PC-3 (cell line): Measurements from ENCODE around the gene GNRHR. TPM values are rescaled to one million over a fixed set of nuclear protein-coding genes. Genes with fewer than 3 reads are reported as not detected.

Experiments used
- ATAC-seq: fragments of 200-7000 bp; cut with Tn5 transposase; 2 replicates; pipeline ENCODE4 v1.9.1; 2020; ENCODE audit warnings: mild to moderate bottlenecking, moderate library complexity
- BruUV-seq: library from RNA; stranded (reverse); fragments of 400-500 nt; replicated peaks from 2 replicates; lab custom pipeline; 2021; lab: Mats Ljungman, UMichigan
- CTCF ChIA-PET: fragments of 300-600 bp; sonication (Branson Sonifier 250); formaldehyde crosslinking; loops from one replicate; lab custom pipeline; 2022; ENCODE audit warnings: antibody characterized with exemption; lab: Charles Lee
- POLR2A ChIA-PET: fragments of 300-600 bp; sonication (Branson Sonifier 250); formaldehyde crosslinking; loops from one replicate; lab custom pipeline; 2022; ENCODE audit warnings: antibody characterized with exemption; ENCODE audit not compliant: unreplicated experiment; lab: Charles Lee
- DNase-seq: peaks from one replicate; pipeline ENCODE4 v3.0.0-alpha.2; 2015
- H2AFZ ChIP-seq: fragments of 300-600 bp; sonication (generic); 2 replicates; pipeline ENCODE4 v1.6.0; 2016; ENCODE audit warnings: antibody characterized with exemption, low read length
- H3F3A ChIP-seq: fragments of 300-600 bp; sonication (generic); one replicate; pipeline ENCODE4 v1.6.0; 2017; ENCODE audit warnings: antibody characterized with exemption, low read length, control low read depth, mild to moderate bottlenecking; ENCODE audit not compliant: unreplicated experiment
- H3K27ac ChIP-seq: fragments of 300-600 bp; sonication (generic); 2 replicates; pipeline ENCODE4 v1.5.1; 2016; ENCODE audit warnings: mild to moderate bottlenecking, low read length
- H3K27me3 ChIP-seq: fragments of 300-600 bp; sonication (generic); 2 replicates; pipeline ENCODE4 v1.6.1; 2016; ENCODE audit warnings: low read length, mixed read lengths
- H3K36me3 ChIP-seq: fragments of 300-600 bp; sonication (generic); 2 replicates; pipeline ENCODE4 v1.6.1; 2016; ENCODE audit warnings: low read depth, mixed run types, low read length, mixed read lengths
- H3K4me1 ChIP-seq: fragments of 300-600 bp; sonication (generic); 2 replicates; pipeline ENCODE4 v1.5.1; 2016; ENCODE audit warnings: low read length; ENCODE audit not compliant: insufficient read depth
- H3K4me2 ChIP-seq: fragments of 300-600 bp; sonication (generic); 2 replicates; pipeline ENCODE4 v1.6.0; 2016; ENCODE audit warnings: low read length
- H3K4me3 ChIP-seq: fragments of 300-600 bp; sonication (generic); 2 replicates; pipeline ENCODE4 v1.5.1; 2016; ENCODE audit warnings: mild to moderate bottlenecking, low read length, mixed read lengths
- H3K79me2 ChIP-seq: fragments of 300-600 bp; sonication (generic); 2 replicates; pipeline ENCODE4 v1.6.1; 2017; ENCODE audit warnings: low read length, mixed read lengths
- H3K9ac ChIP-seq: fragments of 300-600 bp; sonication (generic); 2 replicates; pipeline ENCODE4 v1.6.0; 2016; ENCODE audit warnings: mild to moderate bottlenecking, low read length
- H3K9me2 ChIP-seq: fragments of 300-600 bp; sonication (generic); replicated peaks from 2 replicates; pipeline ENCODE4 v1.6.1; 2016; ENCODE audit warnings: mixed run types, low read length, mixed read lengths
- H3K9me3 ChIP-seq: fragments of 300-600 bp; sonication (generic); 2 replicates; pipeline ENCODE4 v1.6.1; 2016; ENCODE audit warnings: low read length, mixed read lengths
- H4K20me1 ChIP-seq: fragments of 300-600 bp; sonication (generic); 2 replicates; pipeline ENCODE4 v1.6.1; 2016; ENCODE audit warnings: low read length, mixed read lengths
- EZH2 ChIP-seq: fragments of 300-600 bp; sonication (generic); IDR thresholded peaks from one replicate; pipeline ENCODE4 v1.6.1; 2017; ENCODE audit warnings: antibody characterized with exemption, mild to moderate bottlenecking, low read length; ENCODE audit not compliant: unreplicated experiment
- EZH2phosphoT487 ChIP-seq: fragments of 300-600 bp; sonication (generic); IDR thresholded peaks from 2 replicates; pipeline ENCODE4 v1.6.1; 2018; ENCODE audit warnings: mild to moderate bottlenecking, antibody characterized with exemption, low read length, borderline replicate concordance
- intact Hi-C: fragments of 100-400 bp; cut with micrococcal nuclease; formaldehyde crosslinking; loops from 2 replicates; pipeline ENCODE4 v1.9.0; 2023
- total RNA-seq: library from RNA; depleted of rRNA; stranded (reverse); fragments of >200 nt; gene quantifications from 2 replicates; pipeline ENCODE4 v1.2.3, GENCODE V29; 2014
- TF ChIP-seq, protein P1 (sequence below): fragments of 300-600 bp; sonication (generic); conservative IDR thresholded peaks from 2 replicates; pipeline ENCODE4 v1.5.1; 2017; ENCODE audit warnings: antibody characterized with exemption, low read depth, mild to moderate bottlenecking, low read length

The GNRHR gene
- total RNA-seq, 1 experiment from 2014 or later = not detected

- BruUV-seq = no TSS peak
- no peak; the same call in 1 of the 2 replicates for ATAC-seq
- POLR2A ChIA-PET = interaction anchor here (0.7 kb wide), 1 partner anchor 51 kb away, joined by 5 read pairs; no protein-coding TSS in a partner anchor
Observed at GRCh38 chr4:67714248-67714583, 40.0 kb downstream of the GNRHR start.

GRCh38 chr4:67713529-67714247, 40.5 kb downstream of the GNRHR start:
- Histone ChIP-seq H3K9me3 (no peaks in the 10 kb centered on the region), H3K27me3 (no peaks in the 10 kb centered on the region), H3K27ac (peak overlapping the region; percentile 67), H3F3A (no peaks in the 10 kb centered on the region), H3K4me1 (peaks cover 39% of the 10 kb centered on the region), H3K36me3 (no peaks in the 10 kb centered on the region), H3K4me2 (peak overlapping the region; percentile 58), H3K9me2 (no peaks in the 10 kb centered on the region), H3K4me3 (peak overlapping the region; percentile 11; the same call in 1 of the 2 replicates), H3K79me2 (peaks cover 19% of the 10 kb centered on the region), H2AFZ (peak overlapping the region; percentile 22), H4K20me1 (no peaks in the 10 kb centered on the region), H3K9ac (no peak overlapping the region)
- BruUV-seq = no TSS peak
- ATAC-seq (peak; percentile 68), DNase-seq (peak; percentile 82)
- intact Hi-C loops = no loop called here
- ChIA-PET CTCF (interaction anchor here (0.7 to 1.3 kb wide), 2 partner anchors 9 to 12 kb away, joined by 3 to 4 read pairs; partner anchors contain the start of gene UBA6), POLR2A (interaction anchor here (0.7 kb wide), 1 partner anchor 52 kb away, joined by 5 read pairs; no protein-coding TSS in a partner anchor)
- TF ChIP-seq EZH2 (no peak), EZH2phosphoT487 (no peak)
- TF ChIP-seq, protein P1, sequence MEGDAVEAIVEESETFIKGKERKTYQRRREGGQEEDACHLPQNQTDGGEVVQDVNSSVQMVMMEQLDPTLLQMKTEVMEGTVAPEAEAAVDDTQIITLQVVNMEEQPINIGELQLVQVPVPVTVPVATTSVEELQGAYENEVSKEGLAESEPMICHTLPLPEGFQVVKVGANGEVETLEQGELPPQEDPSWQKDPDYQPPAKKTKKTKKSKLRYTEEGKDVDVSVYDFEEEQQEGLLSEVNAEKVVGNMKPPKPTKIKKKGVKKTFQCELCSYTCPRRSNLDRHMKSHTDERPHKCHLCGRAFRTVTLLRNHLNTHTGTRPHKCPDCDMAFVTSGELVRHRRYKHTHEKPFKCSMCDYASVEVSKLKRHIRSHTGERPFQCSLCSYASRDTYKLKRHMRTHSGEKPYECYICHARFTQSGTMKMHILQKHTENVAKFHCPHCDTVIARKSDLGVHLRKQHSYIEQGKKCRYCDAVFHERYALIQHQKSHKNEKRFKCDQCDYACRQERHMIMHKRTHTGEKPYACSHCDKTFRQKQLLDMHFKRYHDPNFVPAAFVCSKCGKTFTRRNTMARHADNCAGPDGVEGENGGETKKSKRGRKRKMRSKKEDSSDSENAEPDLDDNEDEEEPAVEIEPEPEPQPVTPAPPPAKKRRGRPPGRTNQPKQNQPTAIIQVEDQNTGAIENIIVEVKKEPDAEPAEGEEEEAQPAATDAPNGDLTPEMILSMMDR = no peak

More at GRCh38 chr4:67714248-67714583, 40.0 kb downstream of the GNRHR start:
- H3K27ac ChIP-seq = peak overlapping the region; percentile 67
- TF ChIP-seq EZH2phosphoT487 (no peak), EZH2 (no peak)
- TF ChIP-seq, protein P1 = no peak
- H4K20me1 ChIP-seq = no peaks in the 10 kb centered on the region
- no peak overlapping the region; the same call in 1 of the 2 replicates for H2AFZ ChIP-seq
- intact Hi-C loops = no loop called here
- H3K9me2 ChIP-seq = no peaks in the 10 kb centered on the region
- H3K4me1 ChIP-seq = peaks cover 39% of the 10 kb centered on the region
- no peaks in the 10 kb centered on the region for H3K36me3 ChIP-seq
- DNase-seq = no peak
- CTCF ChIA-PET = interaction anchor here (0.7 to 1.3 kb wide), 2 partner anchors 9 to 13 kb away, joined by 3 to 4 read pairs; partner anchors contain the start of gene UBA6
- peaks cover 16% of the 10 kb centered on the region for H3K79me2 ChIP-seq
- no peak overlapping the region for H3K4me3 ChIP-seq
- peak overlapping the region; percentile 58; the same call in 1 of the 2 replicates for H3K4me2 ChIP-seq
- no peaks in the 10 kb centered on the region for H3K27me3 ChIP-seq
- H3F3A ChIP-seq = no peaks in the 10 kb centered on the region
- H3K9me3 ChIP-seq = no peaks in the 10 kb centered on the region
- no peak overlapping the region for H3K9ac ChIP-seq
